HG03039 (cell line): ENCODE results near the gene ADGRG1.
A peak's percentile ranks its signal among the peaks of the same experiment; 100 is the strongest.
"Not testable (repeated sequence)": the region's sequence is repeated elsewhere in the genome, so short reads cannot be mapped to it uniquely, and the experiment has no call there.

Source experiments
- ATAC-seq: cut with Tn5 transposase; IDR thresholded peaks from one replicate; pipeline ENCODE4 v1.9.1; 2021; ENCODE audit warnings: mild to moderate bottlenecking, moderate library complexity; ENCODE audit not compliant: unreplicated experiment

ADGRG1 gene

DNA sequence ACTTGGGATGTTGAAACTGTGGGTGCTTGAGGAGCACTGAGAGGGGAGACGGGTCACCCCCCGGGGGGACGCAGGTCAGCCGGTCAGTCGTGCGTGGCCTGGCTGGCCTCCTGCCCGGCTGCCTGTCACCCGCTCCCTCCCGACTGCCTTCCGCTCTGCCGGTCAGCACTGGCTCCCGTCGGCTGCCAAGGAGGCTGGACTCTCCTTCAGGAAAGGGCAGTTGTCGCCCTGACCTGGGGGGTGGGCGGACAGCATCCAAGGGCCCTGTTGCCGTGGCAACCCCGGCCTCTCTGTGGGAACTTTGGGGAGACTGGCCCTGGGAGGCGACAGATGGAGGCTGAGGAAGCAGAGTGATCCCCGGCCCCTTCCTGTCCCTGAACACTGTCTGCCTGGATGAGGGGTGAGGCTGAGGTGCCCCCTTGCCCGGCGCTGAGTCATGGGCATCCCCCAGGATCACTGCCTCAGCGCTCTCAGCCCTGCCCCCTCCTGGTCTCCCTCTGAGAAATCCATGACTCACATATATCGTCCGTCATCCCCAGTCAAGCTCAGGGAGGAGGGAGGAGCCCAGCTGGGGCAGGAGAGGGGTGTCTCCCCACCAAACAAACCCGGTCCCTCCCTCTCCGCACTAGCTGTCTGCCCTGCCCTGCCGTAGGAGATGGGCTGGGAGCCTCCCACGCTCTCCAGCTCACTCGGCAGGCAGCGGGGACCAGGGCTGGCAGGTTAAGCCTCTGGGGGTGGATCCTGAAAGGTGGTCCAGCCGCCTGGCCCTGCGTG lies at the start of gene ADGRG1:
Gene ADGRG1, plus strand, starts transcription at position 623 of the 774 bp plus-strand sequence. CDS start 21,658 bp downstream, outside the sequence.
- no peak for ATAC-seq

- ATAC-seq = no peak
Observed at GRCh38 chr16:57579361-57579665, 49.1 kb upstream of the ADGRG1 start.

DNA sequence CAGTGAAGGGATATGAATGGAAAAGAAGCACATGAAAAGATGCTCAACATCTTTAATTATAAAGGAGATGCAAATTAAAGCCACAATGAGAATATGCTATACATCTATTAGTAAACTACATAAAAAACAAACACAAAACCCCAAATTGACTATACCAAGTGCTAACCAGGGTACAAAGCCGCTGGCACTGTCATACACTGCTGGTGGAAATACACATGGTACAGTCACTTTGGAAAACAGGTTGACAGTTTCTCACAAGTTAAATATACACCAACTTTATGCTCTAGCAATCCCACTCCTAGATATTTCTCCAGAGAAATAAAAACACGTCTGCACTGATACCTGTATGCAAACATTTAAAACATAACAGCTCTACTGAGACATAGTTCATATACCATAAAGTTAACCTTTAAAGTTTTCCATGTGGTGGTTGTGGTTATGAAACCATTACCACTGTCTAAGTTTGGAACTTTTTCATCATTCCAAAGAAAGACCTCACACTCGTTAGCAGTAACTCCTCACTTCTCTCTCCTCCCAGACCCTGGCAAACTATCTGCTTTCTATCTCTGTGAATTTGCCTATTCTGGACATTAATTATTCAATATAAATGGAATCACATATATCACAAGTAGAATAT lies 43.3 kb upstream of the ADGRG1 start:
- ATAC-seq = no peak

- ATAC-seq = no peak
Observed at GRCh38 chr16:57588831-57589230, 39.6 kb upstream of the ADGRG1 start.

GRCh38 chr16:57589374-57589773 lies 39.1 kb upstream of the ADGRG1 start:
- no peak for ATAC-seq

DNA sequence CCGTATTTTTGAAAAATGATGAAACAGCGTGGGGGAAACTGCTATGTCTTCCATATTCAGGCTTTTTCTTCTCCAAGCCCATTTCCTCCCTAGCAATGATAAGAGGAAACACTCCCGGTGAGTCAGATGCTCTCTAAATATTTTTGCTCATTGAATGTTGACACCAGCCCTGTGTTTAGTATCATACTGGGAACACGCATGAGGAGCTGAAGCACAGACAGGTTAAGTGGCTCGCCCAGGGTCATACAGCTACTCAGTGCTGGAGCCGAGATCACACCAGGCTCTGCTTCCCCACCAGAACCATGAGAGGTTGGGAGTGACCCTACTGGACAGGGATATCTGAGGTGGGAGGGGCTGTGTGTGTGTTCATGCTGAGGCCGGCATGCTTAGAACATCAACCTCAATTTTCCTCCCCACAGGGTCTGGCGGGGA lies 37.8 kb upstream of the ADGRG1 start:
- ATAC-seq = no peak

DNA sequence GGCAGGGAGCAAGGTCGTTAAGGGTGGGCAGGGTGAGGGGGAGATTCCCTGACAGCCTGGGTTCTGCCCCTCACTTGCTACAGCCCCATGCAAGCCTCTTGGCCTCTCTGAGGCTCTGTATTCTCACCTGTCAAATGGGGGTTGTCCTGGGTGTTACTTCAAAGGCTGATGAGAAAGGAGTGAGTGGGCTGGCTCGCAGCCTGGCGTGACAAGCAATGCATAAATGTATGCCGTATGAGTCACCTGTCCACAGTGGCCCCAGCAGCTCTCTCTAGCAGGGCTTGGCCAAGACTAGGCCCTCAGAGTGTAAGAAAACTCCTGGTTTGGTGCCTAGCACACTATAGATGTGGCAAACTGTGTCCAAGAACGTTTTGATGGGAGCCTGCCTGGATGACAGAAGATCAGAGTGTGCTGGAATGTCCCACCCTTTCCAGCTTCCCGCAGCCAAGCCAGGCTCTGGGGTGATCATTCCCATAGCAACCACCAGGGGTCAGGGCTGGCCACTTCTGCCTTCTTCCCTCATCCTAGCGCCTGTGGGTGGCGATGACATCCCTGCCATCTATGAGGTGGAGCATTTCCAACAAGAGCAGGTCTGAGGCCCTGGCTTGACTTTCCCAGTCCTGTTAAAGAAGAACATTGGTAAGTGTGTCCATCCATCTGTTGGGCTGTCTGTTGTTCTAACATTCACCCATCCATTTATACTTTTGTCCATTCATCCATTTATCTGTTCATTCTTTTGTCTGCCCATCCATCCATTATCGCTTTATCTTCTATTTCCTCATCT lies 37.2 kb upstream of the ADGRG1 start:
- ATAC-seq = peak; percentile 60

- ATAC-seq = no peak
Observed at GRCh38 chr16:57591870-57592485, 36.5 kb upstream of the ADGRG1 start.

DNA sequence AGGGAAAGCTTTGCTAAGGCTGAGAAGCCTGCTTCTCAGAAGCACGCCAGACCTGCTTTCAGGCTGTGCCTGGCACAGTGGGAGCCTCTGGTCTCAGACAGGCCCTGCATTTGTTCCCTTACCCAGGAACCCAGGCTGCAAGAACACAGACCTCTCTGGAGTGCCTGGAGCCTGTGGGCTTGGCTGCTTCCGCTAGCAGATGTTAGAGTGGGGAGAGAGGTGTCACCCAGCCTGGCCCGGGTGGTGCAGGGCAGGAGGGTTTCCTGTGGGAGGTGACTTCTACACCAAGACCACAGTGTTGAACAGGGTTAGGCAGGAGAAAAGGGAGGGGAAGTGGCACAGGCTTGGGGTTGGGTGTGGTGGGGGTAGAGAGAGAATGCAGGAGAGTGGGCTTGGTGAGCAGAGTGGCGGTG lies 35.8 kb upstream of the ADGRG1 start:
- ATAC-seq = no peak

- no peak for ATAC-seq
Observed at GRCh38 chr16:57593021-57593420, 35.4 kb upstream of the ADGRG1 start.

GRCh38 chr16:57593990-57594389 lies 34.4 kb upstream of the ADGRG1 start:
- no peak for ATAC-seq

DNA sequence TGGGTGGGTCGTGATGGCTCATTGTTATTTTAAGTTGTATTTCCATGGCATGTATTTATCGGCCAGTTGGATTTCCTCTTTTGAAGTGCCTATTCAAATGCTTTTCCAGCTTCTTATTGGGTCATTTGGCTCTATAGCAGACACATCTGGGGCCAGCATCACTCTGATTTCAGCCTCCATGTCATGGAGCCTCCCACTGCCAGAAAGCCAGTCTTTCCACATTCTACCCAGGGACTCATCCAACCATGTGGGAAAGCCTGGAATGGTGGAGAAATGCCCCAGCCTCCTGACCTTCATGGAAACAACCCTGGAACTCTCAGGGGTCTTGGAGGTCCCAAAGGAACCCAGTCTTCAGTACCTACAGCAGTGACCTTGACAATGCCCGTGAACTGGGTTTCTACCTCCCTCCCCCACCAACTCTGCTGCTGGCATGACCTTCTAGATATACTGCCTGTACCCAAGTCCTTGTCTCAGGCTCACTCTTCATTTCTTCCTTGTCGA lies 33.8 kb upstream of the ADGRG1 start:
- ATAC-seq = no peak

- ATAC-seq = not testable (repeated sequence)
Observed at GRCh38 chr16:57596234-57596633, 32.2 kb upstream of the ADGRG1 start.

- ATAC-seq = no peak
Observed at GRCh38 chr16:57598437-57598836, 30.0 kb upstream of the ADGRG1 start.

DNA sequence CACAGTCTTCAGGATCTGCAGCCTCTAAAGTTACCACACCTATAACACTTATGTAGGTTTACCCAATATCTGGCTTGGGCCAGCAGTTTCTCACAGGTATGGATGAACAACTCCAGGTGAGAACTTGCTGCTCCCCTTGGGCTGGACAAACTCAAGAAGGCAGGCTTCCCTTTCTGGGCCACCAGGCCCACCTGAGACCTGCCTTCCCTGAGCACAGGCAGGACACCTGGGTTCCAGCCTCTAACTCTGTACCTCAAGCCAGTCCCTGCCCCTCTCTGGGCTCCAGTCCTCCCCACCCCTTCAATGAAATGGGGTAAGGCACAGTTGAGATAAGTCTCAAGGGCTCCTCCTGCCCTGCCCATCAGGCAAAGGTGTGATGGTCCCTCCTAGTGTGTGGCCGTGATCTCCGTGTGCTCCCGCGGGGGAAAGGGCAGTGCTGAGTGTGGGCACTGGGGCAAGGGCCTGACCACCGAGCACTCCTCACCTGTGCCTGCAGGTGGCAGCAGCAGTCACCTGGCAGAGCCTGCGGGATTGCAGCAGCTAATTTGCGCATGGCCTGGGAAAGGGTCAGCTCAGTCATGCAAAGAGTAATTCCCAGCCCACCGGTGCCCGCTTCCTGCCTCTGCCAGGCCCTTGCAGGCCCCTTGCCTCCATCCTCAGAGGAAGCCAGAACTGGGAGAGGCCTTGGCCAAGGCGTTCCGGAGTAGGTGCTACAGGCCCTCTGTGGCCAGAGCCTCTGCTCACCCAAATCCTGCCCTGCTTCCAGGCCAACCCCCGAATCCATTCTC lies 28.2 kb upstream of the ADGRG1 start:
- no peak for ATAC-seq

GRCh38 chr16:57600952-57601580 lies 27.4 kb upstream of the ADGRG1 start:
- ATAC-seq = no peak

- peak; percentile 62 for ATAC-seq
Observed at GRCh38 chr16:57601801-57602478, 26.5 kb upstream of the ADGRG1 start.

GRCh38 chr16:57603115-57604024 lies 25.1 kb upstream of the ADGRG1 start:
- ATAC-seq = no peak
